KMS-11 (cell line): ENCODE results near the gene ANTXRL.
"Not testable (repeated sequence)": the region's sequence is repeated elsewhere in the genome, so short reads cannot be mapped to it uniquely, and the experiment has no call there.

Experiments used
- H2AFZ ChIP-seq: fragments of 200-600 bp; sonication (generic); 2 replicates; pipeline ENCODE4 v1.6.1; 2016; ENCODE audit warnings: antibody characterized with exemption, mixed run types, low read depth
- H3K27ac ChIP-seq: fragments of 200-600 bp; sonication (generic); 2 replicates; pipeline ENCODE4 v1.6.1; 2016; ENCODE audit warnings: mild to moderate bottlenecking, mixed run types
- H3K27me3 ChIP-seq: fragments of 200-600 bp; sonication (generic); 2 replicates; pipeline ENCODE4 v1.6.1; 2017; ENCODE audit warnings: mild to moderate bottlenecking, low read depth, mixed run types, moderate library complexity; ENCODE audit not compliant: insufficient read depth
- H3K36me3 ChIP-seq: fragments of 200-600 bp; sonication (generic); 2 replicates; pipeline ENCODE4 v1.6.1; 2017; ENCODE audit warnings: mild to moderate bottlenecking, mixed run types; ENCODE audit not compliant: insufficient read depth
- H3K4me1 ChIP-seq: fragments of 200-600 bp; sonication (generic); 2 replicates; pipeline ENCODE4 v1.6.1; 2016; ENCODE audit warnings: mild to moderate bottlenecking, low read depth, mixed run types; ENCODE audit not compliant: poor library complexity, severe bottlenecking
- H3K4me2 ChIP-seq: fragments of 200-600 bp; sonication (generic); 2 replicates; pipeline ENCODE4 v1.7.0; 2016; ENCODE audit warnings: mild to moderate bottlenecking, mixed run types
- H3K4me3 ChIP-seq: fragments of 200-600 bp; sonication (generic); IDR thresholded peaks from 2 replicates; pipeline ENCODE4 v1.6.1; 2017; ENCODE audit warnings: low read depth, low read length, mixed read lengths; ENCODE audit not compliant: insufficient read depth
- H3K79me2 ChIP-seq: fragments of 200-600 bp; sonication (generic); 2 replicates; pipeline ENCODE4 v1.6.1; 2016; ENCODE audit warnings: low read depth, mixed run types; ENCODE audit not compliant: insufficient read depth
- H3K9ac ChIP-seq: fragments of 200-600 bp; sonication (generic); 2 replicates; pipeline ENCODE4 v1.6.1; 2016; ENCODE audit warnings: mild to moderate bottlenecking, mixed run types
- H4K20me1 ChIP-seq: fragments of 200-600 bp; sonication (generic); 2 replicates; pipeline ENCODE4 v1.6.1; 2016; ENCODE audit warnings: mild to moderate bottlenecking, mixed run types; ENCODE audit not compliant: insufficient read depth

The ANTXRL gene

GRCh38 chr10:46379233-46379848 is 92.5 kb downstream of the ANTXRL start:
- not testable (repeated sequence) for H3K4me3 ChIP-seq, H3K27me3 ChIP-seq, H4K20me1 ChIP-seq, H3K79me2 ChIP-seq, H3K4me2 ChIP-seq, H3K4me1 ChIP-seq, H3K9ac ChIP-seq, H3K27ac ChIP-seq, H2AFZ ChIP-seq, H3K36me3 ChIP-seq
